Mucosa of stomach (tissue), 1 donor: ENCODE data around the gene COMMD9.

Source experiments
- H3K27me3 ChIP-seq: one replicate; pipeline ENCODE4 v1.7.0; 2013; ENCODE audit warnings: mild to moderate bottlenecking, low read length; ENCODE audit not compliant: control insufficient read depth, insufficient read depth
- H3K36me3 ChIP-seq: one replicate; pipeline ENCODE4 v1.7.0; 2013; ENCODE audit warnings: low read length; ENCODE audit not compliant: control insufficient read depth, insufficient read depth
- H3K4me1 ChIP-seq: one replicate; pipeline ENCODE4 v1.7.0; 2013; ENCODE audit warnings: mild to moderate bottlenecking, low read length; ENCODE audit not compliant: control insufficient read depth, insufficient read depth
- H3K4me3 ChIP-seq: one replicate; pipeline ENCODE4 v1.7.0; 2013; ENCODE audit warnings: low read length
- H3K9ac ChIP-seq: one replicate; pipeline ENCODE4 v1.7.0; 2013; ENCODE audit warnings: mild to moderate bottlenecking, low read length, moderate library complexity
- H3K9me3 ChIP-seq: one replicate; pipeline ENCODE4 v1.7.0; 2013; ENCODE audit warnings: mild to moderate bottlenecking, low read length, moderate library complexity; ENCODE audit not compliant: control insufficient read depth
- donor health status: Pancreatic carcinoma.

The COMMD9 gene

GRCh38 chr11:36312611-36313472 lies 23.6 kb upstream of the COMMD9 start:
- no peak overlapping the region for H3K4me3 ChIP-seq
- no peaks in the 10 kb centered on the region for H3K9me3 ChIP-seq
- H3K4me1 ChIP-seq, result peaks cover 6% of the 10 kb centered on the region
- no peak overlapping the region for H3K9ac ChIP-seq
- no peaks in the 10 kb centered on the region for H3K27me3 ChIP-seq
- H3K36me3 ChIP-seq, result no peaks in the 10 kb centered on the region

GRCh38 chr11:36311926-36312595 lies 22.8 kb upstream of the COMMD9 start:
- Histone ChIP-seq H3K4me1 (peaks cover 6% of the 10 kb centered on the region), H3K4me3 (no peak overlapping the region), H3K9ac (no peak overlapping the region), H3K27me3 (no peaks in the 10 kb centered on the region), H3K9me3 (no peaks in the 10 kb centered on the region), H3K36me3 (no peaks in the 10 kb centered on the region)

GRCh38 chr11:36309779-36310178 lies 20.6 kb upstream of the COMMD9 start:
- Histone ChIP-seq H3K4me1 (peaks cover 6% of the 10 kb centered on the region), H3K36me3 (no peaks in the 10 kb centered on the region), H3K27me3 (no peaks in the 10 kb centered on the region), H3K9me3 (no peaks in the 10 kb centered on the region), H3K9ac (no peak overlapping the region), H3K4me3 (no peak overlapping the region)

GRCh38 chr11:36308577-36308976 lies 19.4 kb upstream of the COMMD9 start:
- H3K4me3 ChIP-seq, result no peak overlapping the region
- no peak overlapping the region for H3K9ac ChIP-seq
- H3K4me1 ChIP-seq, result peaks cover 6% of the 10 kb centered on the region
- no peaks in the 10 kb centered on the region for H3K9me3 ChIP-seq
- no peaks in the 10 kb centered on the region for H3K27me3 ChIP-seq
- no peaks in the 10 kb centered on the region for H3K36me3 ChIP-seq

- H3K4me1 ChIP-seq, result peaks cover 6% of the 10 kb centered on the region
- H3K27me3 ChIP-seq, result no peaks in the 10 kb centered on the region
- H3K4me3 ChIP-seq, result no peak overlapping the region
- no peaks in the 10 kb centered on the region for H3K9me3 ChIP-seq
- no peak overlapping the region for H3K9ac ChIP-seq
- H3K36me3 ChIP-seq, result no peaks in the 10 kb centered on the region
These were observed 17.7 kb upstream of the COMMD9 start for GRCh38 chr11:36306888-36307287.

- Histone ChIP-seq H3K9ac (no peak overlapping the region), H3K4me1 (peaks cover 9% of the 10 kb centered on the region), H3K27me3 (no peaks in the 10 kb centered on the region), H3K36me3 (no peaks in the 10 kb centered on the region), H3K4me3 (no peak overlapping the region), H3K9me3 (no peaks in the 10 kb centered on the region)
These were observed 15.8 kb upstream of the COMMD9 start for GRCh38 chr11:36305047-36305446.

GRCh38 chr11:36304351-36304750 lies 15.1 kb upstream of the COMMD9 start:
- no peaks in the 10 kb centered on the region for H3K9me3 ChIP-seq
- peaks cover 8% of the 10 kb centered on the region for H3K4me1 ChIP-seq
- H3K36me3 ChIP-seq, result no peaks in the 10 kb centered on the region
- H3K9ac ChIP-seq, result no peak overlapping the region
- H3K27me3 ChIP-seq, result no peaks in the 10 kb centered on the region
- H3K4me3 ChIP-seq, result no peak overlapping the region

GRCh38 chr11:36300650-36301049 lies 11.4 kb upstream of the COMMD9 start:
- H3K36me3 ChIP-seq, result no peaks in the 10 kb centered on the region
- no peak overlapping the region for H3K4me3 ChIP-seq
- no peak overlapping the region for H3K9ac ChIP-seq
- H3K4me1 ChIP-seq, result peaks cover 8% of the 10 kb centered on the region
- H3K9me3 ChIP-seq, result no peaks in the 10 kb centered on the region
- H3K27me3 ChIP-seq, result no peaks in the 10 kb centered on the region

GRCh38 chr11:36296884-36297543 lies 7.8 kb upstream of the COMMD9 start:
- H3K9ac ChIP-seq, result no peak overlapping the region
- H3K36me3 ChIP-seq, result no peaks in the 10 kb centered on the region
- H3K4me3 ChIP-seq, result no peak overlapping the region
- peaks cover 8% of the 10 kb centered on the region for H3K4me1 ChIP-seq
- no peaks in the 10 kb centered on the region for H3K9me3 ChIP-seq
- H3K27me3 ChIP-seq, result no peaks in the 10 kb centered on the region

- H3K27me3 ChIP-seq, result no peaks in the 10 kb centered on the region
- no peaks in the 10 kb centered on the region for H3K36me3 ChIP-seq
- H3K4me1 ChIP-seq, result peaks cover 6% of the 10 kb centered on the region
- no peaks in the 10 kb centered on the region for H3K9me3 ChIP-seq
- H3K4me3 ChIP-seq, result no peak within 1 kb of the TSS
- no peak within 1 kb of the TSS for H3K9ac ChIP-seq
These were observed 6.7 kb upstream of the COMMD9 start, which contains the start of gene PRR5L for GRCh38 chr11:36295926-36296325. TSS of gene PRR5L (plus strand) at chr11:36296288. CDS start at chr11:36401122, 104,834 bp downstream.

- Histone ChIP-seq H3K4me1 (peaks cover 5% of the 10 kb centered on the region), H3K27me3 (no peaks in the 10 kb centered on the region), H3K9me3 (no peaks in the 10 kb centered on the region), H3K4me3 (no peak overlapping the region), H3K9ac (no peak overlapping the region), H3K36me3 (no peaks in the 10 kb centered on the region)
These were observed 3.1 kb upstream of the COMMD9 start for GRCh38 chr11:36292311-36292722.
